Lung (tissue), 12 donors: Measurements from ENCODE around the gene ELF5. TPM values are rescaled to one million over a fixed set of nuclear protein-coding genes. Genes with fewer than 3 reads are reported as not detected.

ENCODE experiments used
- ATAC-seq: fragments of 200-7000 bp; cut with Tn5 transposase; one replicate; pipeline ENCODE4 v1.9.1; 2020; ENCODE audit warnings: moderate number of reproducible peaks; ENCODE audit not compliant: insufficient read depth, low FRiP score
- DNase-seq, 3 donors: peaks; one replicate each; pipeline ENCODE4 v3.0.0-alpha.2; 2013 to 2017
- H3K27ac ChIP-seq, 2 donors: one replicate each; pipeline ENCODE4 v1.5.1; 2013; ENCODE audit warnings: mild to moderate bottlenecking in 2 of 2, moderate library complexity in 2 of 2, control low read depth in 1 of 2, inconsistent platforms in 1 of 2, low read depth in 1 of 2, low read length in 1 of 2
- H3K27me3 ChIP-seq, 3 donors: one replicate each; pipeline ENCODE4 v1.5.1; 2013; ENCODE audit warnings: low read length in 2 of 3; ENCODE audit not compliant: control insufficient read depth in 3 of 3, insufficient read depth in 3 of 3
- H3K36me3 ChIP-seq, 4 donors: one replicate each; pipeline ENCODE4 v1.5.1; 2013; ENCODE audit warnings: low read length in 4 of 4, mild to moderate bottlenecking in 1 of 4, moderate library complexity in 1 of 4; ENCODE audit not compliant: control insufficient read depth in 4 of 4, insufficient read depth in 4 of 4
- H3K4me1 ChIP-seq, 5 donors: one replicate each; pipeline ENCODE4 v1.5.1; 2013; ENCODE audit warnings: low read length in 5 of 5, mild to moderate bottlenecking in 2 of 5, moderate library complexity in 1 of 5; ENCODE audit not compliant: control insufficient read depth in 5 of 5, insufficient read depth in 5 of 5
- H3K4me3 ChIP-seq: one replicate; pipeline ENCODE4 v1.5.1; 2013; ENCODE audit warnings: mild to moderate bottlenecking, control low read depth, moderate library complexity
- H3K9ac ChIP-seq, 2 donors: one replicate each; pipeline ENCODE4 v1.5.1; 2013; ENCODE audit warnings: low read length in 2 of 2, control low read depth in 1 of 2; ENCODE audit not compliant: insufficient read depth in 1 of 2
- H3K9me3 ChIP-seq, 4 donors: one replicate each; pipeline ENCODE4 v1.5.1; 2013; ENCODE audit warnings: low read length in 3 of 4, mild to moderate bottlenecking in 1 of 4, moderate library complexity in 1 of 4; ENCODE audit not compliant: control insufficient read depth in 4 of 4, insufficient read depth in 3 of 4
- CTCF ChIP-seq: IDR thresholded peaks from 2 replicates; pipeline ENCODE4 v1.5.1; 2012; ENCODE audit warnings: mild to moderate bottlenecking; ENCODE audit errors: control extremely low read depth, extremely low read depth
- WGBS, 2 donors: extraction: QIAGEN DNeasy Blood & Tissue Kit; methylation state at CpG; one replicate each; pipeline ENCODE4 v1.1.7; 2013; 5-methylcytosine and 5-hydroxymethylcytosine counted together
- polyA plus RNA-seq, 2 donors: library from polyadenylated mRNA; stranded (reverse); fragments of 200-250 nt; gene quantifications; one replicate each; pipeline ENCODE4 v1.2.1, GENCODE V29; 2013
- total RNA-seq, 2 donors: library from RNA; depleted of rRNA in 1 of 2; stranded (reverse); fragments of >200 nt in 1 of 2; gene quantifications; one replicate each; pipeline ENCODE4 v1.2.1, GENCODE V29; 2014 to 2021
- donor health status: control.
- donor health status: control.
- donor health status: Bipolar disorder and iron deficiency.
- donor health status: healthy.
- donor health status: DM: yes; HTN: yes; CAD: no.

ELF5 gene
- total and polyA plus RNA-seq, 4 donors, result 1.4 to 24.6 (median 7.2) TPM

GRCh38 chr11:34548278-34548677 is 34.7 kb upstream of the ELF5 start:
- Histone ChIP-seq H3K27me3 (no peaks in the 10 kb centered on the region), H3K9ac (no peak overlapping the region), H3K4me1 (no peaks in the 10 kb centered on the region), H3K9me3 (peaks cover 0 to 2% (median 0%) of the 10 kb centered on the region in 4 donors), H3K4me3 (no peak overlapping the region), H3K27ac (no peak overlapping the region), H3K36me3 (no peaks in the 10 kb centered on the region)
- no peak for DNase-seq
- no peak for ATAC-seq
- WGBS, 2 donors, result 68 to 89% methylated on average over 4 of the region's 4 CpGs
- no peak for TF ChIP-seq CTCF

GRCh38 chr11:34546511-34547209 is 33.1 kb upstream of the ELF5 start:
- Histone ChIP-seq H3K27ac (no peak overlapping the region), H3K36me3 (no peaks in the 10 kb centered on the region), H3K4me3 (no peak overlapping the region), H3K27me3 (no peaks in the 10 kb centered on the region), H3K9ac (no peak overlapping the region), H3K9me3 (peaks cover 0 to 2% (median 0%) of the 10 kb centered on the region in 4 donors), H3K4me1 (no peaks in the 10 kb centered on the region)
- no peak for TF ChIP-seq CTCF
- DNase-seq (no peak), ATAC-seq (no peak)
- whole genome bisulfite sequencing, 2 donors, result 70 to 84% methylated on average over 6 of the region's 6 CpGs

- no peaks in the 10 kb centered on the region for H3K36me3 ChIP-seq
- no peak overlapping the region for H3K9ac ChIP-seq
- no peak overlapping the region for H3K27ac ChIP-seq
- no peak for ATAC-seq
- TF ChIP-seq CTCF, result no peak
- no peaks in the 10 kb centered on the region for H3K27me3 ChIP-seq
- H3K4me3 ChIP-seq, result no peak overlapping the region
- no peaks in the 10 kb centered on the region for H3K9me3 ChIP-seq
- H3K4me1 ChIP-seq, result no peaks in the 10 kb centered on the region
- DNase-seq, result no peak
These were observed 28.5 kb upstream of the ELF5 start for GRCh38 chr11:34542089-34542488.

GRCh38 chr11:34540870-34541269 is 27.3 kb upstream of the ELF5 start:
- no peak for TF ChIP-seq CTCF
- ATAC-seq (no peak), DNase-seq (no peak)
- no peak overlapping the region for H3K9ac ChIP-seq
- H3K36me3 ChIP-seq, result no peaks in the 10 kb centered on the region
- WGBS, 2 donors, result 73 to 82% methylated on average over 6 of the region's 6 CpGs
- no peak overlapping the region for H3K4me3 ChIP-seq
- H3K4me1 ChIP-seq, result no peaks in the 10 kb centered on the region
- H3K27me3 ChIP-seq, result no peaks in the 10 kb centered on the region
- H3K27ac ChIP-seq, result no peak overlapping the region
- H3K9me3 ChIP-seq, result no peaks in the 10 kb centered on the region
